GM19395 (cell line): ENCODE data around the gene PPP3CA.

Experiments
- ATAC-seq: cut with Tn5 transposase; IDR thresholded peaks from one replicate; pipeline ENCODE4 v1.9.1; 2021; ENCODE audit warnings: mild to moderate bottlenecking, moderate library complexity; ENCODE audit not compliant: unreplicated experiment

PPP3CA gene

GRCh38 chr4:101347267-101347556, at the start of gene PPP3CA:
Gene PPP3CA (minus strand): TSS chr4:101347526.
- peak; percentile 16 for ATAC-seq

GRCh38 chr4:101393256-101393655, 45.9 kb upstream of the PPP3CA start:
- ATAC-seq, result no peak

DNA sequence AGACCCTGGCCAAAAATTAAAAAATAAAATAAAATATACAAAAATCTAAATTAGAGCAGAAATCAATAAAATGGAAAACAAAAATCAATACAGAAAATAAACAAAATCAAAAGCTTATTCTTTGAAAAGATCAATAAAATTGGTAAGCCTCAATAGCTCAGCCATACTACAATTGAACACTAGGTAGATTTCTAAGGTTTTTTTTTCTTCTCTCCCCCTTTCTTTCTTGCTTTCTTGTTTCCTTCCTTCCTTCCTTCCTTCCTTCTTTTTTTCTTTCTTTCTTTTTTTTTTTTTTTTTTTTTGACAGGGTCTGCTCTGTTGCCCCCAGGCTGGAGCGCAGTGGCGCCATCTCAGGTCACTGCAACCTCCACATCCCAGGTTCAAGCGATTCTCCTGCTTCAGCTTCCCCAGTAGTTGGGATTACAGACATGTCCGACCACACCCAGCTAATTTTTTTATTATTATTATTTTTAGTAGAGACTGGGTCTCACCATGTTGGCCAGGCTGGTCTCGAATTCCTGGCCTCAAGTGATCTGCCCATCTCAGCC, 23.4 kb upstream of the PPP3CA start:
- no peak for ATAC-seq

DNA sequence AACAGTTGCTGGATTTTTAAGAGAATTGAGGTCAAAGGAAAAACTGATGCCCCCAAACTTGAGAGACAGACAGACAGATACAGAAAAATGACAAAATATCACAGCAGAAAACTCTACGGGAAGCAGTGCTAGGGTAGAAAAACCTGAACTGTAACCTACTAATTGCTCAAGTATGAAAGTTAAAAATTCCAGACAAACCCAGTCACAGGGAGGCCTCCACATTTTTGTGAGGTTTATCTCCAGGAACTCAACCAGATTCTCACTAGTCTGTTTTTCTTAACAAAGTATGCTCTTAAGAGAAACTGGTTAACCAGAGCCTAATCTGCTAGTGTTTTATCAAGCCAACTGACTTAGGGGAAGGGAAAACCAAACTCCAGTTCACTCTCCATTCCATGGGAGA, 19.9 kb upstream of the PPP3CA start:
- no peak for ATAC-seq

GRCh38 chr4:101366331-101366730, 19.0 kb upstream of the PPP3CA start:
- ATAC-seq, result no peak

DNA sequence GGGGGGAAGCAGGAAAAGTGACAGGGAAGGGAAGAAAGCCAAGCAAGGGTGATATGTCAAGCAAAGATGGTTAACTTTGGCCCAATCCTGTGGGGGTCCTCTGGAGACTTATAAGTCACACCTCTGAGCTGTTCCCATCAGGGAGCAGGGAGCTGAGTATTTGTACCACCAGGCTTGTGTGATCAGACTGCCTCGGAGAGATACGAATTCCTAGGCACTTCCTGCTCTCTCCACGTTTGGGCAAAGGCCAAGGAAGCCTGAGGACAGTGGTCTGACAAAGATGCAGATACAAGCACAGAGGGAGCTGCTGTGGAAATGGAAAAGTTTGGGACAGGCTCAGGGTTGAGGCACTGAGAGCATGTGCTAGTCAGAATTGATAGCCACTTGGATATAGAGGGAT, 10.4 kb upstream of the PPP3CA start:
- no peak for ATAC-seq

GRCh38 chr4:101356928-101357327, 9.6 kb upstream of the PPP3CA start:
- ATAC-seq, result no peak

DNA sequence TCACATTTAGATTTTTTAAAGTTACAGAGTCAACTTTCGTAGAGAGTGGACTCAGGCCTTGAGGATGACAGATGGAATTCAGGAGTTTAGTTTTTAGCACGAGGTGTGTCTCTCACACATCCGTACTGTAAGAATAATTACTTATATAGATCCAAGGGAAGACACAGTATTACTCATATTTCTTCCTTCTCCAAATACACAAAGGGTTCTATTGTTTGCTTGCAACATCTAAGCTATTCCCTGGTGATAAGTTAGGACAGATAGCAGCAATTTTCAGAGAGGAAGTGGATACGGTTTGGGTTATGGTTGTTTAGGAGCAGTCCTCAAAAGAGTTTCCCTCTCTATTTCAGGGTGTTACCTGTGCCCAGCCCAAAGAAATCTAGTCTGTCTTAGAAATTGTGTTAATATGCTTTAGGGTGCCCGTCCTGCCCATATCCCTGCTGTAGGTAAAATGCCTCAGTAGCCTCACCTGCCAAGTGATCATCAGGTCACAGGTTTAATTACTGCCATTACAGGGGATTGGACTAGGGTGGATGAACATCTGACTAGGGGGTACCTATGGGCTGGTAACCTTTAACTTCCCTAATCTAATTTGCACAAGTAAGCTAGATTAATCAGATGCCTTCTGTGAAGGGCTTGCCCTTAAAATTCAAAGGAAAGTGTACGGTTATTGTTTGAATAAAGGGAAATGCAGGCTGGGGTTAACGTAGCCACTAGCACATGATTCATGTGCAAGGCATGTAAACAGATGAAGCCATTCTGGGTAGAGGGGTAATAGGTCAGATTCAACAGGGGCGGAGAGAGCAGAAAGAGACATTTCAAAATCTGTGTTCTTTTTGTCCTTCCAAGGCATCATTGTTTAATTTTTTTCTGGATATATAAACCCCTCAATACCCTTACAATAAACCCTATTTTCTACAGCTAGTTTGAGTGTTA, 8.7 kb upstream of the PPP3CA start:
- no peak for ATAC-seq

DNA sequence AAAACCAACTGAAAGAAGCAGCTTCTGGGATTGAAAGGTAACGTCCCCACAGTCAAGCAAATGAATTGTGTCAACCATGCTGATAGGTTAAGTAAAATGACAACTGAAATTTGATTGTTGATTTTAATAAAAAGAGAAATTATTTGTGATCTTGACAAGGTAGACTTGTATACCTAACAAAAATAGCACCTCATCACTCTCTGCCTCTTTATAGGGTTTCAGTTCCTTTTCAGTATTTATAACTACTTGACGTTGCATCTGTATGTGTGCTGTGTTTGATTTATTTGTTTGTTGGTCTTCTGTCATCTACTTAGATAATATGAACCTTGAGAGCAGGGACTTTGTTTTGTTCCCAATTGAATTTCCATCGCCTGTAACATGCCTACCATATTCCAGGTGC, 7.9 kb upstream of the PPP3CA start:
- peak; percentile 95 for ATAC-seq

DNA sequence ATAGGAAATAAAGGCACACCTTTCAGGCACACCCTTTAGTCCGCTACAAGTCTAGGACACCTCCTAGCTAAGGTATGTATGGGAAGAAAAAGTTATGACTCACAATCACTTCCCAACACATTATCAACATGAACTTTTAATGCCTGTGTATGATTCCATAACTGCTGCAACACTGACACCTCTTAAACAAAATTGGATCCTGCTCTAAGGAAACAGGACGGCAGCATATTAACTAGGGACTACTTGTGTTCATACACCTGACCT, 2.4 kb upstream of the PPP3CA start:
- no peak for ATAC-seq

DNA sequence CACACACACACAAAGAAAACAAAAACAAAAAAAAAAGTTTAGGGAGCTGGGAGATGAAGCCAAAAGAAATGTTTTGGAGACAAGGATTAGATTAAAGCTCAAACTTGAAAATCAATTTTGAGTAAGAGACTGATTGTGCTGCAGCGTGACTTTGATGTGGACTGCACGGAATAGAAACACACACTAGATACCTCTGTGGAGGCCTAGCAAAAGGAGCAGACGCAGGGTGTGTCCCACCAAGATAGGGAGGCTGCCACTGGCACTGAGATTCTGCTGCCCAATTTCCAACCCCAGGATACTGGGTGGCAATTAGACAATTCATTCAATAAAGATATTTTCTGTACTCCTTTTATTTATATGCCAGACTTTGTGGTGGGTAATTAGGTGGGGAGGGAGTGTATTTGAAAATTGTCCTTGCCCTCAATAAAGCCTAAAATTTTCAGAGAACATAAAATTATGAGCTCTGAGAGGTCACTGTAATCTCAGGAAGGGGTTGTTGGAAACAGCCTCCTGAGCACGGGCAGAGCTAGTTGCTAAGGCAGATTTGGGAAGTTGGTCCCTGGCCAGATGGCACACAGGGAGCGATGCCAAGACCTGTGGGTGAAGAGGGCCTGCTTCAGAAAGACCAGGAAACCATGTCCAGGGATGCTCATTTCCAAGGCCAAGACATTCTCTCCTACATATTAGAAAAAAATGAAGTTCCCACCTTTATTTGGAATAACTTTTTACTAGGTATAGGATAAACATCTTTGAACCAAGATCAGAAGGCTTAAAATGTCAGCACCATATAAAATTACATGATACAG, 1.9 kb upstream of the PPP3CA start:
- ATAC-seq, result no peak

GRCh38 chr4:101348367-101348827, 1.1 kb upstream of the PPP3CA start:
- peak; percentile 1 for ATAC-seq

GRCh38 chr4:101347557-101348366, 436 bp upstream of the PPP3CA start:
- ATAC-seq, result peak; percentile 78

DNA sequence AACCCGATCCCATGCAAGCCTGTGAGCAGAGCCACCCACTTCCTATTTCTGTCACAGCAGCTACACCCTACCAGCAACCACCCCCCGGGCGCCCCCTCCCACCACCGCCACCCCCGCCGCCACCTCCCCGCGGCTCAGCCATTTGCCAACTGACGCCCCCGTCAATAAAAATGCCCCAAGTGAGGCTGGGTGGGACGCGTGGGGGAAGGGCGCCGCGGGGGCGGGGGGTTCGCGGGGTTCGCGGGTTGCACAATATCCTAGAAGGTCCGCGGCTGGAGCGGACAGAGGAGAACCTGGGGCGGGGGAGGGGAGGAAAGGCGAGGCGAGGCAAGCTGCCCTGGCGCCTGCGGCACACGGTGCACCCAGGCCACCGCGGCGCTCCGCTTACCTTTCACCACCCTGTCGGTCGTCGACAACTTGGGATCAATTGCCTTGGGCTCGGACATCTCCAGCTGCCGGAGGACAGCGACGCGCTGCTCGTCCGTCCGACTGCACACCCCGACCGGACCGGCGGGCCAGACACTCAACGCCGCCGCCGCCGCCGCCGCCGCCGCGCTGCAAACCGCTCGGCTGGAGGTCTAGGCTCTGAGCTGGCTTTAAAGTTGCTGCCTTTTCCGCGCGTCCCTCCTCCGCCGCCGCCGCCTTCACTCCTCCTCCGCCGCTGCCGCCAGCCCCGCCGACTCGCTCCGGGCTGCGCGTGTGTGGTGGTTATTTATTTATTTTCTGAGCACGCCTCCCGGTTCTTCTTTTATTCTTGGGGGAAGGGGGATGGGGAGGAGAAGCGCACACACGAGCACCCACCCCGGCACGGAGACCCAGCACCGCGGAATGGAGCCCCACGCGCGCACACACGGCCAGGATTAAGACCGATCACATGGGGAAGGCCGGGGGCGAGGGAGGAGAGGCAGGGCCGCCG, 717 bp downstream of the PPP3CA start:
- ATAC-seq, result peak; percentile 18

DNA sequence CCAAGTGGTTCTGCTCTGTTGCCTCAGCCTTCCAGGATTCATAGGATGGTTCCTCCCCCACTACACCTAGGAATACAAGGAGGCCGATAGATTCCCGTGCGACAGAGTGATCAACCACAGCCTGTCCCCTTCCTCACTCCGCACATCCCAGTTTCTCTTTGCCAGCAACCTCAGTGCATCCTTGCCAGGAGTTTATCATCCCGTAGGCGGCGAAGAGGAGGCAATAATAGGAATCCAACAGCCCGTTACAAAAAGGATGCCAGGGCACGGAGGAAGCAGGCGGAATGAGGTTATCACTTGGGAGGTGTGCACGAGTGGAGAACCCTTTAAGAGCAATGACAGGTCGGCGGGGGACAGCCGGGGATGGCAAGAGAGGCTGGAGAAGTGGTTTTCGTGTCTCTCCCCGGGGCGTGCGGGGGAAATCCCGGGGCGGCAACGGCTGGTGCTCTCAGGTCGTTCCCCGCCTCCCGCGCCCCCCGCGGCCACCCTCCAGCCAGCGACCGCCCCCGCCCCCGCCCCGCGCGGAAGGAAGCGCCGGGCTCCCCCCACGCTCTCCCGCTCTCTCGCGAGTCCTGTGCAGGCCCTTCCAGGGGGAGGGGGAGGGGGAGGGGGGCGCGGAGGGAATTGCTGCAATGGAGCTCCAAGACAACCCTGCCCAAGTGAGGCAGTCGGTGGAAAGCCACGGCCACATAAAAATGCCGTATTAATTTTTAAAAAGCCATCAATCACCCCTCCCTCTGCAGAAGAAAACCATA, 1.6 kb downstream of the PPP3CA start:
- no peak for ATAC-seq

DNA sequence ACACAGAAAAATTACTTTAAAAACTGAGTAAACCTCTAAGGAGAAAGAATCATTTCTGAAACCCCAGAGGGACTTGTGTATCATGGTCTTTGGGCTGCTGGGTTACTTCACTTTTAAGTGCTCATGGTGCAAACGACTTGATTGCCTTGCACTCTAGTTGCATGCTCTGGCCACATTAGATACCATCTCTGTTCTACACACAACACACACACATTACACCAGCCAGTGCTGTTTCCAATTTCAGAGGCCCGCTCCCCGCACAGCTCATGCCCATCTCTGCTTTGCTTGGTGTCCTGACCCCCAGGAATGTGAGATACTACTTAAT, 2.1 kb downstream of the PPP3CA start:
- no peak for ATAC-seq

- no peak for ATAC-seq
Observed at GRCh38 chr4:101339332-101339731, 8.0 kb downstream of the PPP3CA start.

DNA sequence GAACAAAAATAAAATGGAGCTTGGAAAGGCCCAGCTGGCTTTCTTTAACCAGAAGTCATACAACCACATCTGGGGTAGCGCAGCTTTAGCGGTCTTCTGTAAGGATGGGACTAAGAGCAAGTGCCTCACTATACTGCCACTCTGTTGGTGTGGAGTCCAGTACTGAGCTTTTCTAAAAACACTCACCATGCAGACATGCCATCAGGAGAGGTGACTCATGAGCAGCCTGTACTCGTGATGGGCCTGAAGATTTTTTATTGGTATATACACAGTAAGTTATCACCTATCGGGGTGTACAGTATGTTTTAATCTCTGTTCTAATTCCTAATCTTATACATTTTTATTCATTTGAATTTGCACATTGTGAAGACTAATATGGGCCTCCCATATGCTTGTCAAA, 9.6 kb downstream of the PPP3CA start:
- ATAC-seq, result no peak

GRCh38 chr4:101334963-101335572, 12.3 kb downstream of the PPP3CA start:
- peak; percentile 61 for ATAC-seq
